GM19193 (cell line): ENCODE data around the gene LYAR.

Source experiments
- POLR2A ChIP-seq: IDR thresholded peaks from 4 replicates; pipeline ENCODE4 v1.6.1; 2011; ENCODE audit not compliant: insufficient read depth, insufficient read length; ENCODE audit errors: extremely low read depth

LYAR gene

GRCh38 chr4:4248885-4249203, 41.1 kb downstream of the LYAR start:
- TF ChIP-seq POLR2A = no peak

- peak; percentile 96 for TF ChIP-seq POLR2A
These were observed 41.7 kb downstream of the LYAR start, which contains the start of gene TMEM128 for GRCh38 chr4:4248029-4248884. TSS of gene TMEM128 (minus strand) at chr4:4248223. CDS start at chr4:4248202, 21 bp downstream.

- TF ChIP-seq POLR2A = no peak
These were observed 42.3 kb downstream of the LYAR start for GRCh38 chr4:4247696-4248028.

GRCh38 chr4:4245172-4245571, 44.8 kb downstream of the LYAR start:
- no peak for TF ChIP-seq POLR2A

- no peak for TF ChIP-seq POLR2A
These were observed 56.3 kb downstream of the LYAR start for GRCh38 chr4:4233610-4234009.

- TF ChIP-seq POLR2A = no peak
These were observed 61.6 kb downstream of the LYAR start for GRCh38 chr4:4228356-4228668.

GRCh38 chr4:4227510-4228355, 62.2 kb downstream of the LYAR start:
- no peak for TF ChIP-seq POLR2A

- no peak for TF ChIP-seq POLR2A
These were observed 63.1 kb downstream of the LYAR start, which contains the start of gene OTOP1 for GRCh38 chr4:4226606-4227438. TSS of gene OTOP1 (minus strand) at chr4:4226929. CDS start at chr4:4226864, 65 bp downstream.

GRCh38 chr4:4225915-4226605, 63.9 kb downstream of the LYAR start:
- TF ChIP-seq POLR2A = no peak
